Activated CD4-positive, alpha-beta T cell treated with anti-CD3 and anti-CD28 coated beads, Interleukin-2, Interleukin-6, amounts not matched to agents 100 ng/mL and 50 ng/mL, durations not matched to agents 16 hours and 8 hours (primary cell): Measurements from ENCODE around the gene EPHA8.

Experiments
- DNase-seq: peaks from one replicate; pipeline ENCODE4 v3.0.0-alpha.2; 2020

The EPHA8 gene

DNA sequence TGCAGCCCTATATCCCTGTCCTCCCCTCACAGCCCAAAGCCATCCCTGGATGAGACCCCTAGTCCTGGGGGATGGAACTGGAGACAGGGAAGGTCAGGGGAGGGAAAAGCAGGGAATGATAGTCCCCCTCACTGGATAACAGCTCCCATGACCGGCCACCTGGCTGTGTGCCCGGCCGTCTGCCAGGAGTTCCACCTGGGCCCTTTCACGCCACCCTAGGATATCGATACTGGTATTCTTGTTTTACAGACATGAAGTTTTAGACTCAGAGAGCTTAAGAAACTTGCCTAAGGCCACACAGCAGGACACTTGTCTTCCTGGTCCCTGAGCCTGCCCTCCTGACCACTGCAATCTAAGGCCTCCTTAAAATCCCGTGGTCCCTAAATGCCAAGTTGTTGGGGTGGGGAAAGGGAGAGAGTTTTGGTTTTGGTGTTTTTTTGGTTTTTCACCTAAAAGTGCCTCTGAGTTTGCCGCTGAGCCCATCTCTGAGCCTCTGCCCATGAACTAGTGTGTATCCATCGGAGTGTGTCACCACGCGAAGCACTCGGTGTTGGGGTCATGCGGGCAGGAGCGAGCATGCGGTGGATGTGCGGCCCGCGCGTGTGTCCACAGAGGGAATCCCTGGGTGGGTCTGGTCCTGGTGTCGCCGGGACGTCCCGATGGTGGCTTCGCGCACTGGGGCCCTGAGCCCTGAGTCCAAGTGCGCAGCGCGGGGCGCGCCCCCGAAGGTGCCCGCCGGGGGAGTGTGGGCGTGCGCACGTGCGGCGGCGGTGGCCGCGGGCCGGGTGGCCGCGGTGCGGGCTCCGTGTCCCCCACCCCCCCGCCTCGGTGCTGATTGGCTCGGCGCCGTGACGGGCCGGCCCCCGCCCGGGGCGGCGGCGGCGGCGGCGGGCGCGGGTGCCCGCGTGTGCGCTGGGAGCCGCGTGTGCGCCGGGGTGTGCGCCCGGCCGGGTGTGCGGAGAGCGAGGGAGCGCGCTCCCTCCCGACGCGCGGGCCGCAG, at the start of gene EPHA8:
Gene EPHA8, plus strand, starts transcription at position 906 of the 1,000 bp plus-strand sequence. CDS start 147 bp downstream, outside the sequence.
- DNase-seq = no peak

DNA sequence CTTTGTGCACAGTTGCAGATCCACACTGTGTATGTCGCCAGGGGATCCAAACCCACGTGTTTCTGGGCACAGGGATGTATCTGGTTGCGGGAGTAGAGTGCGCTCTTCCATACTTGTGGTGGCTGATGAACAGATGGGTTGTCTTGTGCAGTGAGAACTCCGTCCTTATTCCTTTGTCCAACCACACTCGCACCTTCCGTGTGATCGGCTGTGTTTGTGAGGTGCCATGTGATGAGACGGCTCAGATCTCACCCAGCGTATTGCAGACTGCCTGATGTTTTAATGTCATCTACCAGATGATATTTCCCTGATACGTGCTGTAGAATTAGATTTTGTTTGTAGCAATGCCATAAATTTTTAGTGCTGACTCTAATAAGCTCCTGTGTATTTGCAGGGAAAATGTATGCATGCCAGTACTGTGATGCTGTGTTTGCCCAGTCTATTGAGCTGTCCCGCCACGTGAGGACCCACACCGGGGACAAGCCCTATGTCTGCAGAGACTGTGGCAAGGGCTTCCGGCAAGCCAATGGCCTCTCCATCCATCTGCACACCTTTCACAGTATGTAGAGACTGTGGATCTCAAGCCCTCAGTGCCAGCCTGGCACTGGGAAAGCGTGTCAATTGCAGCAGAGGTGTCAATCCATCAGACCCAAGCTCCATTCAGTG, 46.2 kb upstream of the EPHA8 start:
- DNase-seq = no peak

DNA sequence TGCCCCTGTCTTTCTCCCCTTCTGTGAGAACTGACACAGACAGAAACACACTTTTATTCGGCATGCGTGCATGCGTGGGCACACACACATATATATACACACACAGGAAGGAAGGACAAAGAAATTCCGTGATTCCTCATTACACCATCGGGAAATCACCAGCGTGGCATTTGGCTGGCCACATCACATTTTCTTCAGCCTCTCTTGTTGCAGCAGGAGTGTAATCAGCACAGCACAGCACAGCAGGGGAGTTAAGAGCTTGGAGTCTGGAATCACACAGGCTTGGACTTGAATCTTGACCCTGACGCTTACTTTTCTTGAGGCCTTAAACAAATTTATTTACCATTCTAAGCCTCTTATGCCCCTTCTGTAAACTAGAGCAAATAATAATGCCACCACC, 45.3 kb upstream of the EPHA8 start:
- no peak for DNase-seq

DNA sequence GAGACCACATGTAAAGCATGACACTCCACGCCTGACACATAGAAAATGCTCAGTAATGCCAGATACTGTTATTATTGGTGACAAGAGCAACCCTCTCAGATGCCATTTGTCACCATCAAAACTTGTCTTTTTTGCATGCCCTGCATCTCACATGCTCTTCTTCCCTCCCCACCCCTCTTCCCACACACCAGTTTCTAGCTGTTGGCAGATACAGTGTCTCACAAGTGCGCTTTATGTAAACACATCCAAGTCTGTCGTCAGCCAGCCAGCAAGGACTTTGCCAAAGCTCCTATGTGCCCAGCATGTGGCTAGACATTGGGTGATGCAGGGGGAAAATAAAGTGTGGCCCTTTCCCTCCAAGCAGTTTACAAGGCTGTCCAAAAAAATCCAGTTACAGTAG, 44.9 kb upstream of the EPHA8 start:
- no peak for DNase-seq

DNA sequence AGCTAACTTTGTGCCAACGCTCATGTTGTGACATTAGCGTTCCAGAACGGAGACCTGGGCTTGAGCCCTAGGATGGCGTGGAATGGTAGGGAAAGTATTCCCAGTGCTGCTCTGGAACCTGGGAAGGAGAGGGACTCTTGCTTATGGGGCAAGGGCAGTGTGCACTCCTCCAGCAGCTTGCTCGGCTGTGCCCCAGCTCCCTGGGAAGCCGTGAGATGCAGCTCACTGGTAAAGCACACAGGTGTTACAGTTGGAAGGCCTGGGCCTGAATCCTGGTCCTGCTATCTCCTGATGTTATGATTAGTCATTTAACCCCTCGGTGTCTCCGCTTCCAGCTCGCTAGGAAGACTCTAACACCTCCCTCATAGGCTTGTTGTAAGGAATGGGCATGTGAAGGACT, 42.4 kb upstream of the EPHA8 start:
- no peak for DNase-seq

DNA sequence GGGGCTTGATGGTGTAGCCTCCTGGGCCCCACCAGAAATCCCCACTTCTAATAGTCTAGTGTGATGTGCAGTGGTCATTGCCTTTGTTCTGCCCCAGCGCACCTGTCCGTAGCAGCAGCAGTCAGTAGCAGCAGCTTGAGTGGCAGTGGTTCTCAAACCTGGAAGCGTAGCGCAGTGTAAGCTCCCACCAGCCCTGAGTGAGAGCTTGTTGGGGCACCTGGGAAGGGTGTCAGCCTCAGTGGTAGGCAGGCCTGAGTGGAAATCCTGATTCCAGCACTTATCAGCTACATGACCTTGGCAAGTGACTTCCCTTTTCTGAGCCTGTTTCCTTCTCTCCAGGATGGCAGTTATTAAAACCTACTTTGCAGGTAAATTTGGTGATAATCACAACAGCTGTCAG, 41.6 kb upstream of the EPHA8 start:
- no peak for DNase-seq

DNA sequence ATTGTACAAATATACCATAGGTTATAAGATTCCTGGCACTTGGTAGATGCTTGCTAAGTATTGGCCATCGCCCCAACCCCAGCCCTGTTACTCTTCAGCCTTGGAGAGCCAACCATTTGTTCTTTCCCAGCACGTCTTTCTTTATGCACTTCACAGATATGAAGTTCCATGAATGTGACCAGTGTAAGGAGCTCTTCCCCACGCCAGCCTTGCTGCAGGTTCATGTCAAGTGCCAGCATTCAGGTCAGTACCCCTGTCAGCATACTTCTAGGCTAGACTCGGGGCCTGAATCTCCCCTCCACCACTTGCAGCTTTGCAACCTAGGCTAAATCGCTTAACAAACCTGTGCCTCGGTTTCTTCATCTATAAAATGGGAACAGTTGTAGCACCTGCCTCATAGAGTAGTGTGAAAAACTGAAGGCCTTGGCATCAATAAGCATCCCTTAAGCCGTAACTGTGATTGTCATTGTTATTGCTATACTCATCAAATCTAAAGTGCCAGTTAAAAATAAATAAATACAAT, 41.0 kb upstream of the EPHA8 start:
- no peak for DNase-seq

DNA sequence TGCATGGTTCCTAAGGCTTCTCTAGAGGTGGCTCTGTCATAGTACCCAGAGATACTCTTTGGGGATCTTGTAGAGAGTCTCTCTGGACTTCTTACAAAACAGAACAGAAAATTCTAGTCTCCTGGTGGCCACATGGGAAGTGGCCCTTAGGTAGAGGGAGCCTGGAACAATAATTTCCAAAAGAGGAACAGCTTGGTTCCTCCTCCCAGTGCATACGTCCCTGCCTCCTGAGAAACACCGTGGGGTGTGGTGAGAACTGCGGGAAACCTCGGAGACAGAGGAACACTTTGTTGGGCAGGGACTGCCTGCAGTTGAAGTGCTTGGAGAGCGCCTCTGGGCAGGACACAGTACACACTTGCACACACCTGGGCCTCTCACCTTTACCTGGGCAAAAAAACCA, 38.8 kb upstream of the EPHA8 start:
- no peak for DNase-seq

DNA sequence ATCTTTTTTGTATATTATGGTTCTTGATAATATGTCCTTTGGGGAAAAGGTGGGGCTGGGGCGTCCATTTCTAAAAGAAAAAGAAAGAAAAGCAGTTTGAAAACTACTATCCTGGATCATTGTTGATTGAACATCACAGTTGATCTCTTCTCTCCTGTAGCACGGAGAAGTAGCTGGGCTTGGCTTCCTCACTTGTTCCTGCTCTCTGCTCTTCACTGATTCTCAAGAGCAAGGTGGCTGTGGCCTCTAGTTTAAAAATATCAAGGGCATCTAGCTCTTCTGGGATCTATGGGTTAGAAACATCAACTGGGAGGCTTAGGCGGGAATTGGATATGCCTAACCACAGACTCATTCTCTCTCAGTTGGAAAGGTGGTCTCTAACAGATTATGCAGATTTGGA, 38.1 kb upstream of the EPHA8 start:
- no peak for DNase-seq

DNA sequence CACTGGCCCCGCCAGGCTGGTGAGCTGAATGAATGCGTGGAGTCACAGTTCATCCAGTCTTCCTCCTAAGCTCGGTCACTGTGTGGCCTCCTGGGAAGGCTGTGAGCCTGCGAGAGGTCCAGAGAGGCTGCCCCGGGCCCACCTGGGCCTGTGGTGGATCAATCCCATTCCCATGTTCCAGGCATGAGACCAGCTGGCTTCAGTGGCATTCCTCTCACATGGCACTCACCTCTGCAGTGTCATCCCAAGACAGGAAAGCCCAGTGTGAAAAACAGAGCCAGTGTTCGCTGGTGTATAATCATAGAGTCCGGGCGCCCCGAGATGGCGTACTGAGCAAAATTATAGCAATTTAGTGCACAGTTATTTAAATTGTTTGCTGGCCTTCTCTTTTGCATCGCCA, 37.6 kb upstream of the EPHA8 start:
- DNase-seq = no peak

DNA sequence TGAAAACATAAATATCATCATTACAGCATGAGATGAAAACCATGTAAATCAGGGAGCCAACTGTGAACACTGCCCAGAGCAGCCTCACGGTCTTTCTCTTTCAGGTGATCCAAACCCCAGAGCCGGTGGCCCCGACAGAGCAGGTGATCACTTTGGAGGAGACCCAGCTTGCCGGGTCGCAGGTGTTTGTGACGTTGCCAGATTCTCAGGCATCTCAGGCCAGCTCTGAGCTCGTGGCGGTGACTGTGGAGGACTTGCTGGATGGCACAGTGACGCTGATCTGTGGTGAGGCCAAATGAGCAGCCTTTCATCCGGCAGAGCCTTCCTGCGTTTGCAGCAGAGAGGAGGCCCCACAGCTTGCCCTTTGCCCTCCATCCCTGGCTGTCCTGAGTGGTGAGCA, 37.2 kb upstream of the EPHA8 start:
- no peak for DNase-seq

DNA sequence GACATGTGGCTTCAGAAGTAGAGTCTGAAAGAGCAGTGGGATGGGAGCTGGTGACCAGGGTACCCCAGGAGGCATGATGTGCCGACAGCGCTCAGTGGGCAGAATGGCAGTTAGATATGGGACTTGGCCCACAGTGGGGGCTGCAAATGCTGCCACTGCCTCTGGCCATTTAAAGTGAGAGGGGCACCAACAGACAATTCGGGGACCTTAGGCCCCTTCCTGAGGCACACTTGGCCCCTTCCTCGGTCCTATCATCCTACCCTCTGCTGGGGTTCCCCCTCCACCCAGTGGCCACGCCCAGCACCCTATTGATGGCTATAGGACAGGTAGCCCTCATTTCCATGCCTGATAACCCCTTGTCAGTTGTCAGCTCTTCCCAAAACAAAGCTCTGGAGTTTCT, 36.6 kb upstream of the EPHA8 start:
- no peak for DNase-seq

DNA sequence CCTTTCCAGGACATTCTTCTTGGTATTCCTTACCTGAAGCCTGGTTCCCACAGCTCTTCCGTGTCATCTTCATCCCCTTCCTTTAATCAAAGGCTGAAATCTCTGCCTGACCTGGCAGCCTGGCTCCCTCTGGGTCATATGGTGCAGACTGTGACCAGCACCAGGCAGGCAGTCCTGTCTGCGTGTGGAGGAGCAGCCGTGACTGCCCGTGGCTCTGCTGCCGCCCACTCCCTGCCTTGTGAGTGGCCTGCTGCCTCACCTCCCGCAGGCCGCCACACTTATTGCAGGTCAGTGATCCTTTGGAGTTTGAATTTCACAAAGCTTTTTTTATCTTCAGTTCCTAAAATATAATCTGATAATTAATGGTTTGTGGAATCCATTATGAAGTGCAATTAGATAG, 36.2 kb upstream of the EPHA8 start:
- DNase-seq = no peak

DNA sequence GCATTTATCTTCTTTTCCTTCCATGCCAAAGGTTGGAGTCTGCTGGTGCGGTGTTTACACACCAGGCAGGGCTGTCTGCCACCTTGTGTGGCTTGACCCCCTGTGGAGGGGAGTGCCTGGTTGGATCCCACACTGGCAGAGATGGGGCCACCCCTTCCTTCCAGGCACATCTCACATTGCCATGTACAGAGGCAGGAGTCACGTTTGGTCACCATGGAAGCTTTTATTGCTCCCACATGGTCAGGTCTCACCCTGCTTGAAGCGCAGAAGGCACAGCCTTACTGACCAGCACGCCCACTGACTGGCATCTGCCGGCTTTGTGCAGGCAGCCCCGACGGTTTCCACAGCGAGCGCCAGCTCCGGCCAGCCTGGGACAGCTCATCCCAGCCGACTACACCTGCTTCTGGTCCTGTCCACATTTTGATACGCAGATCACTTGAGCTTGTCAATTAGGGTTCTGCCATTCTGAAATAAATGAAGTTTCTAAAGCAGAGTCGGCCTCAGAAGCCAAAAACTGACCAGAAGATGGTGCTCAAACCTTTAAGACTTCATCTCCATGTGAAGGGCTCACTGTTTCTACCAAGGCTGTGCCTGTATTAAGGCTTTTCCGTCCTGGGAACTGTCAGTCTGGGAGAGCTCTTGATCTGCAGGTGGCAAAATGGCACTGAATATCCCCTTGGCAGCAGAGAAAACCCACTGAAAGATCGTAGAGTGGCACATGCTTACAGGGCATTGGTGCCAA, 35.6 kb upstream of the EPHA8 start:
- no peak for DNase-seq

DNA sequence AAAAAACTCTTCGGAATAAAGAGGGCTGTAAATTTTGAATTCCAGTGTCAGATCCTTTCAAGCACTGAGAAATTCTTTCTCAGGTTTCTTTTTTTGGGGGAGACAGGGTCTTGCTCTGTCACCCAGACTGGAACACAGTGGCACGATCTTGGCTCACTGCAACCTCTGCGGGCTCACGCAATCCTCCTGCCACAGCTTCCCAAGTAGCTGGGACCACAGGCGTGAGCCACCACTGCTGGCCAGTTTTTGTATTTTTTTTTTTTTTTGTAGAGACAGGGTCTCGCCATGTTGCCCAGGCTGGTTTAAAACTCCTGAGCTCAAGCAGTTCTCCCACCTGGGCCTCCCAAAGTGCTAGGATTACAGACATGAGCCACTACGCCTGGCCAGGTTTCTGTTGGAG, 34.8 kb upstream of the EPHA8 start:
- no peak for DNase-seq

DNA sequence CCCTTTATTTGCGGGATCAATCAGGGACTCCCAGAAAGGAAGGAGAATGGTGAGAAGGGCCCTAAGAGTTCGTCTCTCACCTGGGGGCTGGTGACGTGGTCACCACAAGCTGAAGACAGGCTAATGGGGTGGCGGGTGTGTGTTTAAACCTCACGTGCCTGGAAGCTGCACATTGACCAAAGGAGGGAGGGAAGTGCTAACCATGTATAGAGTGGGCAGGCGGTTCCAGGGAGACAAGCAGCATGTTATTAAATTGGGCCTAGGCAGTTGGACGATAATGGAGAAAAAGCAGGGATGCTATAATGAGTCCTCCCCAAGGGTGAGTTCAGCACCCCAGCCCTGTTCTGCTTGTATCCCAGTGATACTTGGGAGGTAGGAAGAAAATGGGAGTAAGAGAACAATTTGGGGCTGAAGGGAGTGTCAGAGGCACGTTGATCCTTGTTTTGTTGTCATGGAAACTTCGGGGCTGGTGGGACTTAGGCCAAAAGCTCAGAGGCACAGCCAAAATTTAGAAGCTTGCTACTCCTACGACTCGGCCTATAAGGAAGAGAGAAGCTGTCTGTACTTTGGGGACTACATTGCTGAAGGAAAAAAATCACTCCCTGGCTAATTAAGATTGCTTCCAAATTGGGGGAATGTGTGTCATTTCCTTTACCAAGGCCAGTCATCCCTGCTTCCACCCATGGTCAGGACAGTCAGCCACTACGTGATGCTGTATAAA, 33.2 kb upstream of the EPHA8 start:
- DNase-seq = no peak

DNA sequence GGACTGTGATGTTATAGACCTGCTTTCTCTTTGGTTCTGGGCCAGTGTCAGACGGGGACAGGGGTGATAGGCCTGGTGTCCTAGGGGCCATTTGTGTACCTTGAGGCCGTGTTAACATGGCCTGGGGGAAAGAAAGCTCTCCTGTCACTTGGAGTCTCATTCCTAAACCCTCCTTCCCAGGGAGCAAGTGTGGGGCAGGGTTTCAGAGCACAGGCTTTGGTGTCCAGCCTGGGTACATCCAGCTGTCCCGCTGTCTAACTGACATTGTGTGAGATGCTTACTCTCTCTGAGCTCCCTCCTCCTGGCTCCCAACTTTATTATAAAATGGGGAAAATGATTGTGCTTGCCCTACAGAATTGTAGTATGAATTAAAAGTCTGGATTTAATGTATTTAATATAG, 32.6 kb upstream of the EPHA8 start:
- no peak for DNase-seq

DNA sequence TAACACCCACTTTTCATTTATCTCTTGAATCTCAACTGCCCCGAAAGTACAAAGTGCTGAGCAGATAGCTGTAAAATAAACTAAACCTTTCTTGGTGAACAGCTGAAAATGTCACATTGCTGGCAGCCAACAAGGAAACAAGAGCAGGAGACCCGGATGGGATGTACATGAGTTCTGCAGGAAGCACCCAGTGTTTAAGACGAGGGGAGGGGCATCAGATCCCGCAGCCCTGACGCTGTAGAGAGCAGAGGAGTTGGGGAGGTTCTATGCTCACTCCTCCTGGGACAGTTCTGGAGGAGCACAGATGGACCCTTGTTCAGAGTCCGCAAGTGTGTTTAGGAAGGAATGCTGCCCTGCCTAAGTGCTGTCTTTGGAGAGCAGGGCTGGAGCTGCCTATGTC, 32.0 kb upstream of the EPHA8 start:
- DNase-seq = no peak

DNA sequence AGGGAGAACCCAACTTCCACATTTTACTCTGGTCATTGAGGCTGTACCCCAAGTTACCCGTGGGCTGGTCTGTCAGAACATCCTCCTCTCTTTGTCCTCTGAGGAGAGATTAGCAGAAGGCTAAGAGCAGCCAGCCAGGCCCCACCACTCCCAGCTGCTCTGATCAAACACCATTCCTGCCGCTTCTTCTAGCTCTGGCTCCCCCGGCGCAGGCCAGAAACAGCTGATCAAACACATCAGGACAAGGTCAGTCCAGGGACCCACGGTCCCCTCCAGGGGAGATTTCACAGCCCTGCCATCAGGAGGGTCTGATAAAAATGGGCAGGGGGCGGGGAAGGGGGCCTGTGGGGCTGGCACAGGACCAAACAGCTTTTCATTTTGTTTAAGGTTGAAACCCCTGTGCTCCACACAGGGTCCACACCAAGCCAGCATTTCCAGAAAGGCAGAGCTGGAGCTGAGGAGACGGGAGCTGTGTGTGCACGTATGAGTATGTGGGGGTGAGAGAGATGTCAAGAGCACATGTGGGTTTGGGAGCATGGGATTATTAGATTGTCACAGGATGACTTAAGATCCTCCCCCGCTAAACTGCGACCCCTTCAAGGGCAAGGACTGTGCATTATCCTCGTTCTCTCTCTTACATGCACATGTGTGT, 29.9 kb upstream of the EPHA8 start:
- DNase-seq = no peak

DNA sequence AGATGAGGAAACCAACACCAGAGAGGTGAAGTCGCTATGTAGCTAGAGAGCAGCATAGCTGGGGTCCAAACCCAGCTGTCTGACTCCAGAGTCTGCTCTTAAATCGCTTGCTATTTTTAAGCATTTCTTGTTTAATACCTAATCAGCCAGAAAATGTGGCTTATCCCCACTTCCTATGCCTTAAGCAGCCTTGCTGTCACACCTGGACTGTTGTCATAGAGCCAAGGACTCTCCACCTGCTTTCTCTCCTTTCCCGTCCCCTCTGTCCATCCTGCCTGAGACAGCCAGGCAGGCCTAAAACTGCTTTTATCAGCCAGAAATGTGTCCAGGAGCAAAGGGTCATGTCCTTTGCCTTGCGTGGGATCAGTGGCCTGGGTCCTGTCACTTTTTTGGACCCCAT, 28.3 kb upstream of the EPHA8 start:
- DNase-seq = no peak

DNA sequence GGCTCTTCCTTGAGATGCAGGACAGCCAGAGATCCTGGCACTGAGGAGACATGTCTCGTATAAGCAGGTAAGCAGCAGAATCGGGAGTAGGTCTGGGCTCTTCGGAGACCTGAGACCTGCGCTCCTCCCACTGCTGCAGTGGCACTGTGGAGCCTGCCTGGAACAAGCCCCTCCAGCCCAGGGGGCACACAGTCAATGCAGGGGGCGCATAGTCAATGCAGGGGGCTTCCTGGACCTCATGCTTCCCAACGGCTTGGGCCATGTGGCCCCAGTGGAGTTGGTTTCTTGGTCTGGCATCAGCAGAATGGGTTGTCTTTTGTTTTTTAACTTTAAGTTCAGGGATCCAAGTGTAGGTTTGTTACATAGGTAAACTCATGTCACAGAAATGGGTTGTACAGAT, 27.9 kb upstream of the EPHA8 start:
- DNase-seq = no peak

DNA sequence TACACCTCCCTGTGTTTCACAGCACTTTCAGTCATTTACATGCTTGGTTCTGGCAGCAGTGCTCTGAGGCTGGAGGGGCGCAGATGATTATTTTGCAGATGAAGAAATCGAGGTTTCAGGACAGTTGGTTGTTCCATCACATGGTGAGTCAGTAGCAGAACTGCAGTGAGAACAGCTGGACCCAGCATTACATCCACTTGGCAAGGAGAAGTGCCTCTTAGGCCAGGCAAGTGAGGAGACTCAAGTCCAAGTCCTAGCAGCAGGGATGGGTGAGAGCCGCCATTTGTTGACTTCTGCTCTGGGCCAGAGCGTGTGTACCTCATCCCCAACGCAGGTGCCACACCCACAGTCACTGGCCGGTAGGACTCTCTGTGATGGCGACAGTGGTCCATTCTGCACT, 26.8 kb upstream of the EPHA8 start:
- DNase-seq = no peak
